ENCODE results near the gene IGFBP6.

Gene IGFBP6

GRCh38 chr12:53063708-53064612 is 33.5 kb upstream of the IGFBP6 start:
- no peak overlapping the region for H3K9ac ChIP-seq (ENCODE audit: low read depth, low read length)
- H3K9me3 ChIP-seq (ENCODE audit: control insufficient read depth, insufficient read depth, low read length): no peaks in the 10 kb centered on the region
- peaks cover 15% of the 10 kb centered on the region for H3K4me1 ChIP-seq (ENCODE audit: insufficient read depth, low read length)
- no peaks in the 10 kb centered on the region for H3K36me3 ChIP-seq (ENCODE audit: insufficient read depth, low read length)

GRCh38 chr12:53064613-53065436 is 32.6 kb upstream of the IGFBP6 start:
- Histone ChIP-seq H3K36me3 (ENCODE audit: insufficient read depth, low read length) (no peaks in the 10 kb centered on the region; the same call in 1 of the 2 replicates), H3K9me3 (ENCODE audit: control insufficient read depth, insufficient read depth, low read length) (no peaks in the 10 kb centered on the region), H3K9ac (ENCODE audit: low read depth, low read length) (no peak overlapping the region), H3K4me1 (ENCODE audit: insufficient read depth, low read length) (peaks cover 23% of the 10 kb centered on the region)

GRCh38 chr12:53065470-53065869 is 32.0 kb upstream of the IGFBP6 start:
- Histone ChIP-seq H3K9me3 (ENCODE audit: control insufficient read depth, insufficient read depth, low read length) (no peaks in the 10 kb centered on the region), H3K4me1 (ENCODE audit: insufficient read depth, low read length) (peaks cover 30% of the 10 kb centered on the region), H3K36me3 (ENCODE audit: insufficient read depth, low read length) (no peaks in the 10 kb centered on the region; the same call in 1 of the 2 replicates), H3K9ac (ENCODE audit: low read depth, low read length) (no peak overlapping the region)

- no peak overlapping the region for H3K9ac ChIP-seq (ENCODE audit: low read depth, low read length)
- H3K9me3 ChIP-seq (ENCODE audit: control insufficient read depth, insufficient read depth, low read length): no peaks in the 10 kb centered on the region
- H3K4me1 ChIP-seq (ENCODE audit: insufficient read depth, low read length): peaks cover 36% of the 10 kb centered on the region
- H3K36me3 ChIP-seq (ENCODE audit: insufficient read depth, low read length): no peaks in the 10 kb centered on the region; the same call in 1 of the 2 replicates
Measured at GRCh38 chr12:53065975-53066931, 31.2 kb upstream of the IGFBP6 start.

GRCh38 chr12:53067074-53067992 is 30.1 kb upstream of the IGFBP6 start:
- no peaks in the 10 kb centered on the region for H3K9me3 ChIP-seq (ENCODE audit: control insufficient read depth, insufficient read depth, low read length)
- H3K9ac ChIP-seq (ENCODE audit: low read depth, low read length): no peak overlapping the region
- H3K36me3 ChIP-seq (ENCODE audit: insufficient read depth, low read length): no peaks in the 10 kb centered on the region; the same call in 1 of the 2 replicates
- peaks cover 42% of the 10 kb centered on the region for H3K4me1 ChIP-seq (ENCODE audit: insufficient read depth, low read length)

- Histone ChIP-seq H3K4me1 (ENCODE audit: insufficient read depth, low read length) (peaks cover 45% of the 10 kb centered on the region), H3K36me3 (ENCODE audit: insufficient read depth, low read length) (no peaks in the 10 kb centered on the region; the same call in 1 of the 2 replicates), H3K9me3 (ENCODE audit: control insufficient read depth, insufficient read depth, low read length) (no peaks in the 10 kb centered on the region), H3K9ac (ENCODE audit: low read depth, low read length) (no peak overlapping the region)
Measured at GRCh38 chr12:53067993-53068770, 29.3 kb upstream of the IGFBP6 start.

- H3K9me3 ChIP-seq (ENCODE audit: control insufficient read depth, insufficient read depth, low read length): no peaks in the 10 kb centered on the region
Measured at GRCh38 chr12:53068811-53069585, 28.5 kb upstream of the IGFBP6 start.

GRCh38 chr12:53069621-53070410 is 27.7 kb upstream of the IGFBP6 start:
- no peaks in the 10 kb centered on the region for H3K9me3 ChIP-seq (ENCODE audit: control insufficient read depth, insufficient read depth, low read length)

More at GRCh38 chr12:53068811-53069585, 28.5 kb upstream of the IGFBP6 start:
- Histone ChIP-seq H3K36me3 (ENCODE audit: insufficient read depth, low read length) (no peaks in the 10 kb centered on the region; the same call in 1 of the 2 replicates), H3K9ac (ENCODE audit: low read depth, low read length) (no peak overlapping the region), H3K4me1 (ENCODE audit: insufficient read depth, low read length) (peaks cover 45% of the 10 kb centered on the region)

GRCh38 chr12:53070877-53071492 is 26.5 kb upstream of the IGFBP6 start:
- Histone ChIP-seq H3K4me1 (ENCODE audit: insufficient read depth, low read length) (peaks cover 45% of the 10 kb centered on the region), H3K36me3 (ENCODE audit: insufficient read depth, low read length) (no peaks in the 10 kb centered on the region; the same call in 1 of the 2 replicates), H3K9me3 (ENCODE audit: control insufficient read depth, insufficient read depth, low read length) (no peaks in the 10 kb centered on the region), H3K9ac (ENCODE audit: low read depth, low read length) (no peak overlapping the region)

More at GRCh38 chr12:53069621-53070410, 27.7 kb upstream of the IGFBP6 start:
- Histone ChIP-seq H3K36me3 (ENCODE audit: insufficient read depth, low read length) (no peaks in the 10 kb centered on the region; the same call in 1 of the 2 replicates), H3K4me1 (ENCODE audit: insufficient read depth, low read length) (peaks cover 45% of the 10 kb centered on the region), H3K9ac (ENCODE audit: low read depth, low read length) (no peak overlapping the region)

- Histone ChIP-seq H3K9ac (ENCODE audit: low read depth, low read length) (no peak overlapping the region), H3K9me3 (ENCODE audit: control insufficient read depth, insufficient read depth, low read length) (no peaks in the 10 kb centered on the region), H3K36me3 (ENCODE audit: insufficient read depth, low read length) (no peaks in the 10 kb centered on the region; the same call in 1 of the 2 replicates), H3K4me1 (ENCODE audit: insufficient read depth, low read length) (peaks cover 39% of the 10 kb centered on the region)
Measured at GRCh38 chr12:53071591-53072551, 25.6 kb upstream of the IGFBP6 start.

Measured in ES-I3 (cell line).